Memory B cell (primary cell): ENCODE data around the gene CSNK1G1.

Source experiments
- ATAC-seq: fragments of 150-1000 bp; cut with Tn5 transposase; 2 replicates; pipeline ENCODE4 v1.10.0; 2021; ENCODE audit warnings: low read depth, mild to moderate bottlenecking, moderate library complexity
- DNase-seq, 2 donors: peaks; one replicate each; pipeline ENCODE4 v3.0.0; 2022; ENCODE audit warnings: low spot score in 2 of 2
- H3K27ac Mint-ChIP-seq: one replicate; pipeline ENCODE4 v1.8.0; 2022; ENCODE audit warnings: mild to moderate bottlenecking, moderate library complexity, mixed read lengths
- H3K27me3 Mint-ChIP-seq: one replicate; pipeline ENCODE4 v1.8.0; 2022; ENCODE audit warnings: mixed read lengths
- H3K36me3 Mint-ChIP-seq: one replicate; pipeline ENCODE4 v1.8.0; 2022; ENCODE audit warnings: mild to moderate bottlenecking, mixed read lengths
- H3K4me1 Mint-ChIP-seq: one replicate; pipeline ENCODE4 v1.8.0; 2022; ENCODE audit warnings: mixed read lengths
- H3K4me3 Mint-ChIP-seq: one replicate; pipeline ENCODE4 v1.8.0; 2022; ENCODE audit warnings: mild to moderate bottlenecking, moderate library complexity, mixed read lengths
- H3K9me3 Mint-ChIP-seq: one replicate; pipeline ENCODE4 v1.8.0; 2022; ENCODE audit warnings: mixed read lengths

CSNK1G1 gene

DNA sequence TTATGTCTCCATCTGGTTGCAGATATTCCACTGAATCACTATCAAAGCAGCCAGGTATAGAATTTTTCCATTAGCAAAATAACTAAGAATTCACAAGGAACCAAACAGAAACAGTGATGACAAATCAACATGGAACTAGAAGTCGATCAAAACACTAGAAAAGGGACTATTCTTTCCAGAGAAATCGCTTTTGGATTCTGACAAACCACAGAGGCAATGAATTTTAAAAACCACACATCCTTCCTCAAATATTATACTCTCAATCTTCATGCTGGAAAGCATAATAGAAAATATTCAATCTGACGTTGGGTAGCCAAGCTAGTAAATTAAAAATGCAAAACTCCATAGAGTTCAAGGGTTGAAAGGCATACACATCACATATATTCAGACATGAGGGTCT, 99.9 kb downstream of the CSNK1G1 start:
- H3K27ac Mint-ChIP-seq, result peak overlapping the region; percentile 53
- no peaks in the 10 kb centered on the region for H3K9me3 Mint-ChIP-seq

DNA sequence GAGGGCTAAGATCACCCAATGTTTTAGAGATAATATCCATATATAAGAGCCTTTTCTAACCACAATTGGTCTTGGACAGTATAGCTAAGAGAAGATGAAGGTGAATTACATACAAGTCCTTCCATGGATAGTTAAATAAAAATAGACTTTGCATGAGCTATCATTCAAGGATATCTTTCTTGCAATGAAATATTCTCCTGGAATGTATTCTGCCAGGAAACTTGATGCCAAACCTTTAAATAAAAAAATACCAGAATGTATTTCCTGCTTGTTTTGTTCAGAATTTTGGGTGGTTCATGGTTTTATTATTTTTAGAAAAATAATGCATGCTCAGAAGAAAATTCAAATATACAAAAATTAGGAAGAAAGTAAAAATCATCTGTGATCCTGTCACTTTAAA, 104.3 kb downstream of the CSNK1G1 start:
- H3K9me3 Mint-ChIP-seq, result no peaks in the 10 kb centered on the region
- no peak overlapping the region for H3K27ac Mint-ChIP-seq
- H3K4me1 Mint-ChIP-seq, result peaks cover 3% of the 10 kb centered on the region
- ATAC-seq (no peak), DNase-seq (no peak)
- H3K27me3 Mint-ChIP-seq, result no peaks in the 10 kb centered on the region
- H3K36me3 Mint-ChIP-seq, result peaks cover 19% of the 10 kb centered on the region
- no peak overlapping the region for H3K4me3 Mint-ChIP-seq

More for the DNA sequence above, 99.9 kb downstream of the CSNK1G1 start:
- Mint-ChIP-seq H3K36me3 (peaks cover 23% of the 10 kb centered on the region), H3K4me1 (peaks cover 3% of the 10 kb centered on the region), H3K4me3 (no peak overlapping the region), H3K27me3 (no peaks in the 10 kb centered on the region)
- no peak for ATAC-seq
- DNase-seq, result no peak

DNA sequence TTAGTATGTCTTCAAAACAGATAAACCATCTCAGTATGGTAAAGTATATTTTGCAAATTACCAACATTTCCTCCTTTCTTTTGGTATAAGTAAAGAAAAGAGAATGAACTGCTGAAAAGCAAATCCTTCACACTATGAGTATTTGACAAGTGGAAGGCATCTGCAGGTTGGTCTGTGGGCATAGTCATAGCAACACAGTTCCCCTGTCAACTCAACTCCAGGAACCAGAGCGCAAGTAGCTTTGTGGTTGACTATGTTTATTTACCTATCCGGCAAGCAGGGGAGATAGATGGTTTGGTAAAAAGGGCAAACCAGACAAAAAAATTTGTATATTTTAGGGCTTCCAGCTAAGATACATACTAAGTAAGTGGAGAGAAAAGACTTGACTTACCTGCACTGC, 104.9 kb downstream of the CSNK1G1 start:
- ATAC-seq, result no peak
- H3K27me3 Mint-ChIP-seq, result no peaks in the 10 kb centered on the region

DNA sequence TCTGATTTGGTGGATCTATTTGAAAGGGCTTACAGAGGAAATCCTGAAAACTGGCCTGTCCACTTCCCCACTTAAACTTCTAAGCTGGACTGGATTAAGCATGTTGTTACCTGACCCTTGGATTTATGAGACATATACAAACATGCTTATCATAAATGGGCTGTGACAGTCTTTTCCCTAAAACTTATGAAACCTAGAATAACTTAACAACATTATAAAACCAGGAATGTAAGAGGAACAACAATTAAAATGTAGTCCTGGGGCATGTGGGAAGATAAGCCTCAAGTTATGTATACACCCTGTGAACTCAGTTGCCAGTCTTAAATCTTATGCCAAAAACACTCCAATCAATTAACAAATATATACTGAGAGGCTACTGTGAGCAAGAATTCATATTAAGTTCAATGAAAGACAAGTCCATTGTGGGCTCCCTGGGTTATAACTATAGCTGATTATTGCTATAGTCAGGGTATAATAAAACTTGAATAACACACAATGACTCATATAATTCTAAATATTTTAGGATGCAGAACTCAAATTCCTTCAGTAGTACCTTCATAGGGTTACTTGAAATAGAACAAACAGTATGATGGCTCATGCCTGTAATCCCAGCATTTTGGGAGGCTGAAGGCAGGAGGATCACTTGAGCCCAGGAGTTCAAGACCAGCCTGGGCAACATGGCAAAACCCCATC, 105.9 kb downstream of the CSNK1G1 start:
- no peak for DNase-seq
- Mint-ChIP-seq H3K27me3 (no peaks in the 10 kb centered on the region), H3K9me3 (peaks cover 4% of the 10 kb centered on the region), H3K27ac (no peak overlapping the region), H3K4me1 (peaks cover 6% of the 10 kb centered on the region), H3K36me3 (peaks cover 19% of the 10 kb centered on the region), H3K4me3 (no peak overlapping the region)
- no peak for ATAC-seq

More for the DNA sequence above, 104.9 kb downstream of the CSNK1G1 start:
- H3K4me1 Mint-ChIP-seq, result peaks cover 3% of the 10 kb centered on the region
- no peaks in the 10 kb centered on the region for H3K9me3 Mint-ChIP-seq
- no peak overlapping the region for H3K4me3 Mint-ChIP-seq
- peaks cover 19% of the 10 kb centered on the region for H3K36me3 Mint-ChIP-seq
- H3K27ac Mint-ChIP-seq, result no peak overlapping the region
- no peak for DNase-seq

DNA sequence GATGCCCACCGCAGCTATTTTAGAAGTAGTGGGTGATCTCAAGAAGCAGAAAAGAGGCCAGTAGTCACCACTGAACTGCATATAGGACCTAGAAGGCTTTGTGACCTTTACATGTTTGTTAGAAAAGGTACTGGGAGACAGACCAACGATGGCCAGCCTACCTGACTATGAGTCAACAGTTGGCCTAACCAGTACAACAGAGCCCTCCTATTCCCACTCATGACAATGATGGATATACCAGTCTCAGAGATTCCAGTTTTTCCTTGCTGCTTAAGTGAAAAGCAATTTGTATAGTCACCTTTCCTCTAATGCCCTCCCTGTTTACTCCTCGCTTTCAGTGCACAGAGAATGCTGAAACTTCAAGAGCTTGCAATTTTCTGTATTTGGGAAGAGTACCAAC, 106.6 kb downstream of the CSNK1G1 start:
- Mint-ChIP-seq H3K36me3 (peaks cover 22% of the 10 kb centered on the region), H3K9me3 (peaks cover 4% of the 10 kb centered on the region), H3K4me3 (no peak overlapping the region), H3K27ac (no peak overlapping the region), H3K4me1 (peaks cover 12% of the 10 kb centered on the region), H3K27me3 (no peaks in the 10 kb centered on the region)
- ATAC-seq (no peak), DNase-seq (no peak)

DNA sequence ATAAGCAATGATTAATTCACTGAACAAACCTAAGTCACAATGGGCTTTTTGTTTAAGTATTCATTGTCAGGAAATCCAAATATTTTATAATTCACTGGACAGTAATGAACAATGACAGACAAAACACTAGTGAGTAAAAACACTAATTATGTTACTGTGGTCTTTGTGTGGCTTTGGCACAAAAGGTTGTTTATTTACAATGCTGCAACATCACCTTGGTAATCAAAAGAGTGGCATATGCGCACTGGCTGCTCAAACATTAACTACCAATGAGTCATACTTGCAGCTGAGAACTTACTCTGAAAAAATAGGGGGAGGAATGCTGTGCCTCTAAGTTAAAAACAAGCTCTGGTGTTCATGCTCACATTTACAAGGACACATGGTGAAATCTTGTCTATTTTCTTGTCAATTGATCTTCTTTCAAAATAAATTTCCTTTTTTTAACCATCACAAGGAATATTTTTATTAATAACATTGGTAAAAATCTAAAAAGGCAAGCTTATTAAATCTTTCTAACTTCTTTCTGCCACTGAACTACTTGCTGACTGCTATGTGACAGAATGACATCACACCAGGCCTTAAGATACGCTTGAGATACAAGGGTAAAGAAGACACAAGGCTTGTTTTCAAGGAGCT, 107.9 kb downstream of the CSNK1G1 start:
- Mint-ChIP-seq H3K9me3 (peaks cover 4% of the 10 kb centered on the region), H3K4me3 (no peak overlapping the region), H3K36me3 (peaks cover 18% of the 10 kb centered on the region), H3K27me3 (no peaks in the 10 kb centered on the region), H3K4me1 (peaks cover 12% of the 10 kb centered on the region), H3K27ac (no peak overlapping the region)
- DNase-seq (no peak), ATAC-seq (no peak)

DNA sequence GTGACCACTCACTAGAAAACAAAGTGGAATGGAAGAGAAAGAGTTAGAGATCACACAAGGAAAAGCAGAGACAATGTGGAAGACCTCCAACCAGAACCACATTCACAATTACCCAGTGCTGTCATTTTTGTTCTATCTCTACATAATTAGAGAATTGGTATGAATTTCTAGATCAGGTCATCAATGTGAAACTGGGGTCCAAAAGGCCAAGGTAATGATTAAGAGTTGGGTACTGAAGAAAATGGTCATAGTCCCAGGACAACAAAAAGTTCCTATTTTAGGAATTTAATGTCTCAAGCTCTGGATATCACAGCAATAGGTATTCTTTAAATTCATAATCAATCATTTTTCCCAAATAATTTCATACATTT, 108.5 kb downstream of the CSNK1G1 start:
- Mint-ChIP-seq H3K36me3 (peaks cover 21% of the 10 kb centered on the region), H3K27ac (no peak overlapping the region), H3K27me3 (no peaks in the 10 kb centered on the region), H3K4me1 (peaks cover 12% of the 10 kb centered on the region), H3K9me3 (peaks cover 4% of the 10 kb centered on the region), H3K4me3 (no peak overlapping the region)
- DNase-seq (no peak), ATAC-seq (no peak)

DNA sequence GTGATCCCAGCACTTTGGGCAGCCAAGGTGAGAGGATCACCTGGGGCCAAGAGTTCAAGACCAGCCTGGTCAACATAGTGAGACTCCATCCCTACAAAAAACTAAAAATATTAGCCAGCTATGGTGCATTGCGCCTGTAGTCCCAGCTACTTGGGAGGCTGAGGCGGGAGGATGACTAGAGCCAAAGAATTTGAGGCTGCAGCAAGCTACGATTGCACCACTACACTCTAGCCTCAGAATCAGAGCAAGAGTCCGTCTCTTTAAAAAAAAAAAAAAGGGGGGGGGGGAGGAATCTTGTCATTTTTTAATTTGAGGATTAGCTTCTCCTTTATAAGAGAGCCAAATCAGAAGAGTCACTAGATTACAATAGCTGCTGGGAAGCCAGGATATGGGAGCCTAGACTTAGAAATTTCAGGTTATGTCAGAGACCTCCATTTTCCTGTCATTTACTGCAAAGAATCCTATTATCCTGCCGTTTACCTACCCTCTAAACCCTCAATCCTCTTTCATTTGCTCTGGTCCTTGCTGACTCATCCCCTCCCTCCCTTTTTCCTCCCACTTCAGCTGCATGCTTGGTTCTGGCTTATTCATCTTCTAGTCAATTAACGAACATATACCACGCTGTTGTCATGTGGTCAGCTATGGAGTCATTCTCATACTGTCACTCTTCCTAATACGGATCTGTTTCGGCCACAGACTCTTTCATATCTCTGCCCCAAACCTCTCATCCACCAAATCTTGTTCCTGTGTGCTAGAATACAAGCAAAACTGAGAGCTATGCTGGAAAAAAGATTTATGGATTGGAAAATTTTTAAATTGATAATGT, 109.4 kb downstream of the CSNK1G1 start:
- peak; percentile 29 for ATAC-seq
- no peak overlapping the region for H3K4me3 Mint-ChIP-seq
- peaks cover 26% of the 10 kb centered on the region for H3K36me3 Mint-ChIP-seq
- H3K9me3 Mint-ChIP-seq, result peaks cover 5% of the 10 kb centered on the region
- H3K27ac Mint-ChIP-seq, result no peak overlapping the region
- H3K27me3 Mint-ChIP-seq, result no peaks in the 10 kb centered on the region
- peaks cover 13% of the 10 kb centered on the region for H3K4me1 Mint-ChIP-seq
- DNase-seq, result no peak

DNA sequence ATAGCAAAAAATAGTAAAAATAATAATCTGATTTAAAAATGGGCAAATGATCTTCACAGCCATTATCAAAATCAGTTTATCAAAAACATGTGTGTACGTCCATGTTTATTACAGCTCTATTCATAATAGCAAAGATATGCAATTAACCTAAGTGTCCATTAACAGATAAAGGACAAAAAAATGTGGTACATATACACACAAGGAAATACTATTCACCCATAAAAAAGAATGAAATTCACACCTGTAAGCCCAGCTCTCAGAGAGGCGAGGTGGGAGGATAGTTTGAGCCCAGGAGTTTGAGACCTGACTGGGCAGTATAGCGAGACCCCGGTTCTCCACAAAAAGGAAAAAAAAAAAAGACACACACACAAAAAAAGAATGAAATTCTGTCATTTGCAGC, 110.6 kb downstream of the CSNK1G1 start:
- Mint-ChIP-seq H3K27ac (no peak overlapping the region), H3K4me1 (peaks cover 16% of the 10 kb centered on the region), H3K36me3 (peaks cover 24% of the 10 kb centered on the region), H3K4me3 (no peak overlapping the region), H3K27me3 (no peaks in the 10 kb centered on the region), H3K9me3 (peaks cover 5% of the 10 kb centered on the region)
- DNase-seq, result no peak
- no peak for ATAC-seq

DNA sequence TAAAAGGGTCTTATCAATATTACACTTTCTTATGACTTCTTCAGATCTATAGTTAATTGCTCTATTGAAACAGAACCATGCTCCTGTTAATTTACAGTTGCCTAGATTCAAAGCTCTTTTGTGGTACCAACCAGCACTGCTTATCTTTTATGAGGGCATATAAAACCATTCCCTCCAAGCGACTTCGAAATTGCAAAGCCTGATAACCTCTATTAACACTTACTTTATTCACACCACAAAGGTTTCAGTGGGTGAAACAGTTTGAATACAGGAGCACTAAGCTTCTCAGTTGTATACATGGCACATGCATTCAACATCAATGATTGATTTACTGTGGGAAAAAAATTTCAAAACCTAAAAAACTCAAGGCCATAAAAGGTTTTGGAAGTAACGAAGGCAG, 118.3 kb downstream of the CSNK1G1 start:
- peaks cover 16% of the 10 kb centered on the region for H3K4me1 Mint-ChIP-seq
- ATAC-seq (no peak), DNase-seq (no peak)
- H3K27me3 Mint-ChIP-seq, result no peaks in the 10 kb centered on the region
- H3K36me3 Mint-ChIP-seq, result peaks cover 14% of the 10 kb centered on the region
- no peak overlapping the region for H3K27ac Mint-ChIP-seq
- peaks cover 2% of the 10 kb centered on the region for H3K9me3 Mint-ChIP-seq
- no peak overlapping the region for H3K4me3 Mint-ChIP-seq

DNA sequence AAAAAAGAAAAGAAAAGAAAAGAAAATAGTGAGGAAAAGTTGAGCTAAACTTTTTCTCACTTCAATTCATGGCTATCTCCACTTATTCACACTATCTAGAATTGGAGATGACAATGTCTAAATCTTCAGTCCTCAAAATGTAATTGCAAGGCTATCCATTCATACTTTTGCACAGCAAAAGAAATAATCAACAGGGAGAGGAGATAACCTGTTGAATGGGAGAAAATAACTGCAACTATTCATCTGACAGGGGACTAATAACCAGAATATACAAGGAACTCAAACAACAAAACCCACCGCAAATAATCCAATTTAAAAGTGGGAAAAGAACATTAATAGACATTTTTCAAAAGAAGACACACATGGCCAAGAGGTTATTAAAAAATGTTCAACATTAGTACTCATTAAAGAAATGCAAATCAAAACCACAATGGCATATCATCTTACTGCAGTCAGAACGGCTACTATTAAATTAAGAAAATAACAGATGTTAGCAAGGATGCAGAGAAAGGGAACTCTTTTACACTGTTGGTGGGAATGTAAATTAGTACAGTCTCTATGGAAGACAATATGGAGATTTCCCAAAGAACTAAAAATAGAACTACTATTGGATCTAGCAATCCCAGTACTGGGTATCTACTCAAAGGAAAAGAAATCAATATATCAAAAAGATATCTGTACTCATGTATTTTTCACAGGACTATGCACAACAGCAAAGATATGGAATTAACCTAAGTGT, 119.6 kb downstream of the CSNK1G1 start:
- DNase-seq (no peak), ATAC-seq (no peak)
- Mint-ChIP-seq H3K9me3 (no peaks in the 10 kb centered on the region), H3K27ac (peak overlapping the region; percentile 24), H3K4me3 (no peak overlapping the region), H3K4me1 (peaks cover 19% of the 10 kb centered on the region), H3K27me3 (no peaks in the 10 kb centered on the region), H3K36me3 (peaks cover 7% of the 10 kb centered on the region)

DNA sequence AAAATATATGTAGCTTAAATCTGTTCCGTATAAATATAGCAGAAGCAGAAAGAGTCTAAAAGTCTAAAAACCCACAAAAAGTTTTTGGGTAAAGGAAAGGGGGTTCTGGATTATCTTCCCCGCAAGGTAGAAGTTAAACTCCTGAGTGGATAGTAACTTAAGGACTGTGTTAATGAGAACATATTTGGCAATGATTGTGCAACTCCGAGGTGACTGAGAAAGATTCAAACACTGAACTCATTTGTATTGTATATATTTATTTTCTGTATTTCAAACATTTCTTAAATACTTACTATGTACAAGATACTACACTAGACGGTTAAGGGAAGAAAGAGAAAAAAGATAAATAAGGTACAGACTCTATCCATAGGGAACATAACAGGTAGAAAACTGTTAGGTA, 120.4 kb downstream of the CSNK1G1 start:
- H3K36me3 Mint-ChIP-seq, result peaks cover 6% of the 10 kb centered on the region
- no peaks in the 10 kb centered on the region for H3K9me3 Mint-ChIP-seq
- ATAC-seq, result no peak
- H3K4me3 Mint-ChIP-seq, result no peak overlapping the region
- no peak for DNase-seq
- peaks cover 17% of the 10 kb centered on the region for H3K4me1 Mint-ChIP-seq
- no peak overlapping the region for H3K27ac Mint-ChIP-seq
- no peaks in the 10 kb centered on the region for H3K27me3 Mint-ChIP-seq

DNA sequence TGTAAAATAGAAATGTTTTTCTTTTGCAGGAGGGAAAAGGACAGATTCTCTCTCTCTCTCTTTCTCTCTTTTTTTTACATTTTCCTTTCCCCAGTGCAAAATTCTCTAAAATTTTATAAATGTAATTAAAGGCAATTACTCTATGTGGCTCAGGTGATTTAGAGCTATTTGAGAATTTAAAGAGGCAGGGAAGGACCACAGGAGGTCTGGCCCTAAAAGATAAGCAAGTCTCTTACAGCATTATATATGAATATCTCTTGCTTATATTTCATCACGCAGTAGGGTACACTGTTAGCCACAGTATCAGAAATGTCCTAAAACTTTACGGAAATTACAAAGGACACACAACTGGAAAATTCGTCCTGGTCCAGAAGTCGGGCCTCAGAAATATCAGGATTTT, 122.7 kb downstream of the CSNK1G1 start:
- Mint-ChIP-seq H3K9me3 (no peaks in the 10 kb centered on the region), H3K27me3 (no peaks in the 10 kb centered on the region), H3K27ac (no peak overlapping the region), H3K36me3 (peaks cover 6% of the 10 kb centered on the region), H3K4me3 (no peak overlapping the region), H3K4me1 (peaks cover 17% of the 10 kb centered on the region)
- no peak for ATAC-seq
- no peak for DNase-seq

DNA sequence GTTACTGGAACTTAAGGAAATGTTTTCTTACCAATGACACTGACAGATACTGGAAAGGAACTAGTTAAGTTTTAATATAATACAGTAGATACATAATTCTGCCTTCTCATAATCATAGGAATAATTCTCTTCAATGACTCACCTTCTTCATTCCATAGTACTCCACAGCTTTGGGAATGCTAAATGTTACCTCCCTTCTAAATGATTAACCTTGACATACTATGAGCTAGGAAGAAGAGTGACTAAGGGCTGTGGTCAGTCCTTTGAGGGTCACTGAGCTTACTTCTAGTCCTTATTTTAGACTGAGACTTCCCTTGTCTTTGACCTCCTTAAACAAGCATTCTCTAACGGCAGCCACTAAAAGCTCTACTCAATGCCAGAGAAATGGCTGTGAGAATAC, 123.6 kb downstream of the CSNK1G1 start:
- no peak for DNase-seq
- ATAC-seq, result no peak

More for the DNA sequence above, 123.6 kb downstream of the CSNK1G1 start:
- no peak overlapping the region for H3K4me3 Mint-ChIP-seq
- H3K27me3 Mint-ChIP-seq, result no peaks in the 10 kb centered on the region
- no peak overlapping the region for H3K27ac Mint-ChIP-seq
- H3K9me3 Mint-ChIP-seq, result peaks cover under 1% of the 10 kb centered on the region
- H3K4me1 Mint-ChIP-seq, result peaks cover 18% of the 10 kb centered on the region
- H3K36me3 Mint-ChIP-seq, result peaks cover 11% of the 10 kb centered on the region
